ENCODE measurements around the gene KLHL21.
"Not testable (repeated sequence)": the region's sequence is repeated elsewhere in the genome, so short reads cannot be mapped to it uniquely, and the experiment has no call there.

The KLHL21 gene

GRCh38 chr1:6637770-6638169 is 35.1 kb upstream of the KLHL21 start:
- TF ChIP-seq, protein P1, sequence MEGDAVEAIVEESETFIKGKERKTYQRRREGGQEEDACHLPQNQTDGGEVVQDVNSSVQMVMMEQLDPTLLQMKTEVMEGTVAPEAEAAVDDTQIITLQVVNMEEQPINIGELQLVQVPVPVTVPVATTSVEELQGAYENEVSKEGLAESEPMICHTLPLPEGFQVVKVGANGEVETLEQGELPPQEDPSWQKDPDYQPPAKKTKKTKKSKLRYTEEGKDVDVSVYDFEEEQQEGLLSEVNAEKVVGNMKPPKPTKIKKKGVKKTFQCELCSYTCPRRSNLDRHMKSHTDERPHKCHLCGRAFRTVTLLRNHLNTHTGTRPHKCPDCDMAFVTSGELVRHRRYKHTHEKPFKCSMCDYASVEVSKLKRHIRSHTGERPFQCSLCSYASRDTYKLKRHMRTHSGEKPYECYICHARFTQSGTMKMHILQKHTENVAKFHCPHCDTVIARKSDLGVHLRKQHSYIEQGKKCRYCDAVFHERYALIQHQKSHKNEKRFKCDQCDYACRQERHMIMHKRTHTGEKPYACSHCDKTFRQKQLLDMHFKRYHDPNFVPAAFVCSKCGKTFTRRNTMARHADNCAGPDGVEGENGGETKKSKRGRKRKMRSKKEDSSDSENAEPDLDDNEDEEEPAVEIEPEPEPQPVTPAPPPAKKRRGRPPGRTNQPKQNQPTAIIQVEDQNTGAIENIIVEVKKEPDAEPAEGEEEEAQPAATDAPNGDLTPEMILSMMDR (IDR thresholded peaks at IDR 0.05; ENCODE audit: control insufficient read depth, extremely low read depth, insufficient read depth): no peak
- no peak overlapping the region for H3K4me3 ChIP-seq (ENCODE audit: low read depth, low read length)
- no peak for DNase-seq (ENCODE audit: low read depth)

GRCh38 chr1:6636778-6637177 is 34.1 kb upstream of the KLHL21 start:
- not testable (repeated sequence) for DNase-seq (ENCODE audit: low read depth); H3K4me3 ChIP-seq (ENCODE audit: low read depth, low read length)

- H3K4me3 ChIP-seq (ENCODE audit: low read depth, low read length): no peak overlapping the region
- TF ChIP-seq, protein P1 (IDR thresholded peaks at IDR 0.05; ENCODE audit: control insufficient read depth, extremely low read depth, insufficient read depth): no peak
- DNase-seq (ENCODE audit: low read depth): no peak
Observed at GRCh38 chr1:6635910-6636760, 33.5 kb upstream of the KLHL21 start.

- DNase-seq (ENCODE audit: low read depth): no peak
- H3K4me3 ChIP-seq (ENCODE audit: low read depth, low read length): no peak overlapping the region
- TF ChIP-seq, protein P1 (IDR thresholded peaks at IDR 0.05; ENCODE audit: control insufficient read depth, extremely low read depth, insufficient read depth): no peak
Observed at GRCh38 chr1:6635161-6635909, 32.7 kb upstream of the KLHL21 start.

GRCh38 chr1:6634371-6635052 is 31.8 kb upstream of the KLHL21 start:
- no peak for DNase-seq (ENCODE audit: low read depth)
- TF ChIP-seq, protein P1 (IDR thresholded peaks at IDR 0.05; ENCODE audit: control insufficient read depth, extremely low read depth, insufficient read depth): peak; percentile 57
- H3K4me3 ChIP-seq (ENCODE audit: low read depth, low read length): no peak overlapping the region

GRCh38 chr1:6632588-6633514 is 30.2 kb upstream of the KLHL21 start:
- TF ChIP-seq, protein P1 (IDR thresholded peaks at IDR 0.05; ENCODE audit: control insufficient read depth, extremely low read depth, insufficient read depth): no peak
- H3K4me3 ChIP-seq (ENCODE audit: low read depth, low read length): no peak overlapping the region
- no peak for DNase-seq (ENCODE audit: low read depth)

Measured in LNCaP clone FGC (cell line).